Stimulated activated memory B cell treated with anti-CD40 and anti-IgM and Interleukin-4, amounts not matched to agents 10 μg/mL and 1 μg/mL and 100 μg/mL, for 72 hours (primary cell): ENCODE measurements around the gene SSTR1.

Source experiments
- ATAC-seq: fragments of 150-1000 bp; cut with Tn5 transposase; 2 replicates; pipeline ENCODE4 v1.10.0; 2021
- H3K27ac Mint-ChIP-seq: one replicate; pipeline ENCODE4 v1.8.0; 2022; ENCODE audit warnings: mild to moderate bottlenecking, mixed read lengths
- H3K27me3 Mint-ChIP-seq: one replicate; pipeline ENCODE4 v1.8.0; 2022; ENCODE audit warnings: mixed read lengths
- H3K36me3 Mint-ChIP-seq: one replicate; pipeline ENCODE4 v1.8.0; 2022; ENCODE audit warnings: mixed read lengths
- H3K4me1 Mint-ChIP-seq: one replicate; pipeline ENCODE4 v1.8.0; 2022; ENCODE audit warnings: mixed read lengths
- H3K4me3 Mint-ChIP-seq: one replicate; pipeline ENCODE4 v1.8.0; 2022; ENCODE audit warnings: mild to moderate bottlenecking, moderate library complexity, mixed read lengths
- H3K9me3 Mint-ChIP-seq: one replicate; pipeline ENCODE4 v1.8.0; 2022; ENCODE audit warnings: mixed read lengths

The SSTR1 gene

DNA sequence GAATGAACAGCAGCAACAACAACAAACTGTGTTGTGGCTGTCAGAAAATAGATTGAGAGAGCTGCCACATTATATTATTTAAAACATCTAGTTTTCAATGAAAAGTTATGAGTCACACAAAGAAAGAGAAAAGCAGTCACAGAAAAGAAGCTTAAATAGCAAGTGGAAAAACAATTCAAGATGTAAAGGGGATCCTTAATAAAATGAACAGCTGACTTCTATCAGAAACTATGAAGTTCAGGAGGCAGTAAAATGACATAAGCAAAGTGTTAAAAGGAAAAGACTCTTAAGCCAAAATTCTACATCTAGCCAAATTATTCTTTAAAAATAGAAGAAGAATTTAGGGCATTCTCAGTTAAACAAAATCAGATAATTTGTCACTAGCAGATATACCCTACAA lies 42.6 kb downstream of the SSTR1 start:
- H3K27me3 Mint-ChIP-seq: peaks cover 10% of the 10 kb centered on the region
- peaks cover 2% of the 10 kb centered on the region for H3K9me3 Mint-ChIP-seq
- H3K4me3 Mint-ChIP-seq: no peak overlapping the region
- no peak overlapping the region for H3K27ac Mint-ChIP-seq
- H3K4me1 Mint-ChIP-seq: no peaks in the 10 kb centered on the region
- no peaks in the 10 kb centered on the region for H3K36me3 Mint-ChIP-seq
- ATAC-seq: no peak

DNA sequence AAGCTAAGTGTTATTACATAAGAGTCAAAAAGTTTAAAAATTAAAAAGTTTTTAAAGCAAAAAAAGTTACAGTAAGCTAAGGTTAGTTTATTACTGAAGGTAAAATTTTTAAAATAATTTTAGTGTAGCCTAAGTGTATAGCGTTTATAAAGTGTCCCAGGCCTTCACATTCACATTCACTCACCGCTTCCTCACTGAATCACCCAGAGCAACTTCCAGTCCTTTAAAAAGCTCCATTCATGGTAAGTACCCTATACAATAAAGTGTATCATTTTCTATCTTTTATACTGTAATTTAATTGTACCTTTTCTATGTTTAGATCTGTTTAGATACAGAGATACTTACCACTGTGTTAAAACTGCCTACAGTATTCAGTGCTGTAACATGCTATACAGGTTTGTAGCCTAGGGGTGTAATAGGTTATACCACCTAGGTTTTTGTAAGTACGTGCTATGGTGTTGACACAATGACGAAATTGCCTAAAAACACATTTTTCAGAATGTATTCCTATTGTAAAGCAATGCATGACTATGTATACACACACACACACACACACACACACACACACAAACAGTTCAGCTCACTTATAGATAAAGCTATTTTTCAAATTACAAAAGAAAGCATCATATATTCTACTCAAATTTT lies 44.5 kb downstream of the SSTR1 start:
- Mint-ChIP-seq H3K4me3 (no peak overlapping the region), H3K27me3 (peaks cover 10% of the 10 kb centered on the region), H3K27ac (no peak overlapping the region), H3K36me3 (no peaks in the 10 kb centered on the region), H3K9me3 (peaks cover 2% of the 10 kb centered on the region), H3K4me1 (no peaks in the 10 kb centered on the region)
- ATAC-seq: no peak

DNA sequence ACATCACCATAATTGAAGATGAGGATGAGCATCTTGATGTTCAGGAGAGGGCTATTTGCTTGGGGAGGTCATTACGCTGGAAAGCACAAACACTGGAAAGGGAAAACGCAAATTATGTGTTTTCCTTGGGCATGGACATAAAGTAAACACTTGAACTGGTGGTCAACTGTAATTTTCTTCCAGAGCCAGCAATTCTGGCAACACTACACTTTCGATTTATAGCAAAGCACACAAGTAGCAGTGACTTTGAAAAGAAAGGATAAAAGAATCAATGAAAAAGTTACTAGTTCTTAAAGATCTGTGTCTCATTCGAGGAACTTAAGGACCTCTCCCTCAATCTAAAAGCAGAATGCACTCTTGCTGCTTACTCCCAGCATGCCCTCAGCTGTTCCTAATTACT lies 46.0 kb downstream of the SSTR1 start:
- ATAC-seq: no peak
- no peaks in the 10 kb centered on the region for H3K4me1 Mint-ChIP-seq
- peaks cover 2% of the 10 kb centered on the region for H3K9me3 Mint-ChIP-seq
- no peak overlapping the region for H3K27ac Mint-ChIP-seq
- no peak overlapping the region for H3K4me3 Mint-ChIP-seq
- H3K36me3 Mint-ChIP-seq: no peaks in the 10 kb centered on the region
- H3K27me3 Mint-ChIP-seq: peaks cover 10% of the 10 kb centered on the region

DNA sequence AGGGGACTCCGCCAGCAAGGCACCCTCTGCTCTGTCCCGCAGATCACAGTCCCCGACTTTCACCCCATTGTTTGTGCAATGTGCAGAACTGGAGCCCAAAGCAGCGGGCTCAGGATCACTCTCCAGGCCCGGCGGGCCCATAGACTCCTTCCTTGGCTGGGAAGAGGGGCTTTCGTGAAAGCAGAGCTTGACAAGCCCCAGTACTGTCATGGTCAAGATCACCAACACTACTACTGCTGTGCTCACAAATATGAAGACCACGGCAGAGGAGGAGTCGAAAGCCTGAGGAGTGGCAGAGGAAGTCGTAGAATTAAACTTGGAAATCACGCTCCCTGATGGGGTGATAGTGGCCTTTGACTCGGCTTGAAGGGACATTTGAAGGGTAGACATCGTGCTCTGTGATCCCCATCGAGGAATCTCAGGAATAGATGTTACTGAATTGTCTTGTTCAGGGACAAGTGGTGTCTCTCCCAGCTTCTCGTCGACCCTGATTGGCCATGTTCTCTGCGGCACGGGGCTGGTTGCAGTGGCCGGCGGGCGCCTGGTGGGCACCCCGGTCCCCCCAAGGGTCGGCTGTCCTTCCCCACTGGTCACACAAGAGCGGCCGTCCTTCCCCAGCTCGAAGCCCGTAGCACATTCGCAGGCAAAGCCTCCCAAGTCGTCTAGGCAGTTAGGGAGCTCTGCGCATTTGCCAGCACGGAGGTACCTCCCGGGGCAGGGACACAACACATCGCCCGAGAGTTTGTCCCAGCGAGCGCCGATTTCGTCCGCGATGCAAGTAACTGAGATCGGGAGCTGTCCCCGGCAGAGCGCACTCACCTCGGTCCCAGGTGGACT lies 47.1 kb downstream of the SSTR1 start:
- Mint-ChIP-seq H3K4me1 (no peaks in the 10 kb centered on the region), H3K9me3 (peaks cover 2% of the 10 kb centered on the region), H3K36me3 (no peaks in the 10 kb centered on the region), H3K27ac (no peak overlapping the region), H3K4me3 (no peak overlapping the region), H3K27me3 (peaks cover 10% of the 10 kb centered on the region)
- no peak for ATAC-seq

DNA sequence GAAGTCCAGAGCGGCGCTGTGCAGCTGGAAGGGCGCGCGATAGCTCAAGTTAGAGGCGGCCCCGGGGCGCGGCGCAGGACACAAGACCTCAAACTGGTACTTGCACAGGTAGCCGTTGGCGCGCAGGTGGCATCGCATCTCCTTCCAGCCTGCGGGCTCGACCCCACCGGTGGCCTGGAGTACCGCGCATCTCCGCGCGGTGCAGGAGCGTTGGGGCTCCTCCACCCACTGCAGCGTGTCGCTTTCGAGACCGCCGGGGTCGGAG lies 47.6 kb downstream of the SSTR1 start:
- Mint-ChIP-seq H3K9me3 (peaks cover 6% of the 10 kb centered on the region), H3K27me3 (peaks cover 10% of the 10 kb centered on the region), H3K27ac (no peak overlapping the region), H3K4me1 (no peaks in the 10 kb centered on the region), H3K36me3 (no peaks in the 10 kb centered on the region), H3K4me3 (no peak overlapping the region)
- no peak for ATAC-seq

DNA sequence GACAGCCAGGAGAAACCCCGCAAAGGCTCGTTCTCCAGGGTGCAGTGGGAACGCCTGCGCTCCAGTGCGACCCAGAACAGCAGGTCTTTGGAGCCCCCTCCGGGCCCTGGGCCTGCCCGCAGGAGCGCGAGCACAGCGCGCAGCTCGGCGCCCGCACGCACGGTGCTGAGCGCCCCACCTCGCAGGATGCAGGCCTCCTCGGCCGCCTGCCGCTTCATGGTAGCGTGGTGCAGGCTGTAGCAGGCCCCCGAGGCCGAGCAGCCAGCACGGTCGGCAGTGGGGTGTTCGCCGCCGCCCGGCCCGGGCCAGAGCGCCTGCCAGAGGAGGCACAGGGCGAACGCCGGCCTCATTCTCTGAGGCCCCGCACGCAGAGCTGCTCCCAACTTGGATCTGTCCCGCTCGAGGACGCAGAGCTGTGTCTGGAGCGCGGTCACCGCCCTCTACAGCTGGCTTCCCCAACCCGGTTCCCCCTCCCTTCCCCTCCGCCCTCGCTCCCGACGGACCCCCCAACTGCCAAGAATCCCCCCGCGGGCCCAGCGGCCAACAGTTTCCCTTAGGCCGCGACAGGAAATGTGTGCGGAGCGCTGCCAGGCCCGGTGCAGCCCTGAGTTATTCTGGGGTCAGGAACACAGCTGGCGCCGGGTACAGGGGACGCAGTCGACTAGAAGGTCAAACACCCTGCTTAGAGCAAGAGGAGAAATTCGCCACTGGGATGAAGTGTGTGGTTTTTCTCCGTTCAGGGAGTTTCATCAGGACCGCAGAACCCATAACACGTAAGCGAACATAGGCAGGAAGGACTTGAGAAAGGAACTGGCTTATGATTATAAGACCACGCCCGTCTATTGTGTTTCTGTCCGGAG lies 48.2 kb downstream of the SSTR1 start, which contains the start of gene CLEC14A:
Gene CLEC14A (minus strand): TSS at position 421 of the 860 bp plus-strand sequence. CDS start 71 bp downstream, at position 350.
- H3K4me3 Mint-ChIP-seq: no peak within 1 kb of the TSS
- H3K4me1 Mint-ChIP-seq: no peaks in the 10 kb centered on the region
- H3K27me3 Mint-ChIP-seq: peaks cover 10% of the 10 kb centered on the region
- H3K9me3 Mint-ChIP-seq: peaks cover 8% of the 10 kb centered on the region
- H3K36me3 Mint-ChIP-seq: no peaks in the 10 kb centered on the region
- H3K27ac Mint-ChIP-seq: no peak within 1 kb of the TSS
- peak; percentile 41 for ATAC-seq

DNA sequence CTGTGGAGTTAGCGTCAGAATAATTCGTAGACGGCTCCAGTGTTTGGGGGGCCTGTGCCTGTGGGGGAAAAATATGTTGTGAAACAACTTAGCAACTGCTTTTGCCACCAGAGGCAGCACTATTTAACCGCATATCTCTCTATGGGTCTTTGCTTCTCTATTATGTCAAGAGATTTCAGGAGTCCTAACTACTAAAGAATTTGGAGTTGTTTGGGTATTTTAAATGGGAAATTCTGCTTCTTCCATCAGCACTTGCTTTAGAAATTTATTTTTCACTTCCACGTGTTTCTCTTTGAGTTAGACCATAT lies 48.8 kb downstream of the SSTR1 start:
- Mint-ChIP-seq H3K36me3 (no peaks in the 10 kb centered on the region), H3K27ac (no peak overlapping the region), H3K4me1 (no peaks in the 10 kb centered on the region), H3K4me3 (no peak overlapping the region), H3K27me3 (peaks cover 10% of the 10 kb centered on the region), H3K9me3 (peaks cover 11% of the 10 kb centered on the region)
- ATAC-seq: no peak

DNA sequence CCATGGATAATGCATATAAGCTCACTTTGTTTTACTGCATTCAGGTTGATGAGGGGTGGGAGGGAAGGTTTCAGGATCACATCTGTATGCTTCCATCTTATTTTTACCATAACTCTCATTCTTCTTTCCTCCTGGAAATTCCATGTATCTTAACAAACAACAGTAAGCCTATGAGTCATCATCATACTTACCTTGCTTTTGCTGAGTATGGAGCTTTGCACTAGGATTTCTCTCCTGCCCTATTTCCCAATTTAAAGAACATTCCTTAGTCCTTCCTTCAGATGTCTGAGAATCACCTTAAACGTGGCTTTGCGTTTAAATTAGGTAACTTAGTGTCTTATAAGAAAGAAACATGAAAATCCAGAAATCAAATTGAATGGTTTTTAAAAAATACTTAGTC lies 49.8 kb downstream of the SSTR1 start:
- ATAC-seq: no peak
- no peak overlapping the region for H3K27ac Mint-ChIP-seq
- H3K4me1 Mint-ChIP-seq: no peaks in the 10 kb centered on the region
- H3K36me3 Mint-ChIP-seq: no peaks in the 10 kb centered on the region
- peaks cover 17% of the 10 kb centered on the region for H3K9me3 Mint-ChIP-seq
- H3K27me3 Mint-ChIP-seq: peaks cover 10% of the 10 kb centered on the region
- no peak overlapping the region for H3K4me3 Mint-ChIP-seq

DNA sequence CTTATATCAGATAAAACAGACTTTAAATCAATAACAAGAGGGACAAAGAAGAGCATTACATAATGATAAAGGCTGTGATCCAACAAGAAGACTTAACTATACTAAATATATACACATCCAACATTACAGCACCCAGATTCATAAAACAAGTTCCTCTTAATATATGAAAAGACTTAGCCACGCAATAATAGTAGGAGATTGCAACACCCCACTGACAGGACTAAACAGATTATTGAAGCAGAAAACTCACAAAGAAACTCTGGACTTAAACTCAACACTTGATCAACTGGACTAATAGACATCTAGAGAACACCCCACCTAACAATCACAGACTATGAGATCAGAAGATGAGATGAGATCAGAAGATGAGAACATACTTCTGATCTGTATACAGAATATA lies 53.9 kb downstream of the SSTR1 start:
- Mint-ChIP-seq H3K27me3 (no peaks in the 10 kb centered on the region), H3K27ac (no peak overlapping the region)

More for the DNA sequence above, 53.9 kb downstream of the SSTR1 start:
- H3K4me3 Mint-ChIP-seq: no peak overlapping the region
- H3K9me3 Mint-ChIP-seq: peaks cover 27% of the 10 kb centered on the region
- no peak for ATAC-seq
- no peaks in the 10 kb centered on the region for H3K4me1 Mint-ChIP-seq
- no peaks in the 10 kb centered on the region for H3K36me3 Mint-ChIP-seq
